ENCODE measurements around the gene DMPK.
"Not testable (repeated sequence)": the region's sequence is repeated elsewhere in the genome, so short reads cannot be mapped to it uniquely, and the experiment has no call there.

Gene DMPK

GRCh38 chr19:45814851-45815480, 32.7 kb upstream of the DMPK start, which contains the start of gene RSPH6A:
RSPH6A (minus strand) TSS chr19:45815308; CDS start chr19:45815176, 132 bp downstream.
- DNase-seq, result no peak

DNA sequence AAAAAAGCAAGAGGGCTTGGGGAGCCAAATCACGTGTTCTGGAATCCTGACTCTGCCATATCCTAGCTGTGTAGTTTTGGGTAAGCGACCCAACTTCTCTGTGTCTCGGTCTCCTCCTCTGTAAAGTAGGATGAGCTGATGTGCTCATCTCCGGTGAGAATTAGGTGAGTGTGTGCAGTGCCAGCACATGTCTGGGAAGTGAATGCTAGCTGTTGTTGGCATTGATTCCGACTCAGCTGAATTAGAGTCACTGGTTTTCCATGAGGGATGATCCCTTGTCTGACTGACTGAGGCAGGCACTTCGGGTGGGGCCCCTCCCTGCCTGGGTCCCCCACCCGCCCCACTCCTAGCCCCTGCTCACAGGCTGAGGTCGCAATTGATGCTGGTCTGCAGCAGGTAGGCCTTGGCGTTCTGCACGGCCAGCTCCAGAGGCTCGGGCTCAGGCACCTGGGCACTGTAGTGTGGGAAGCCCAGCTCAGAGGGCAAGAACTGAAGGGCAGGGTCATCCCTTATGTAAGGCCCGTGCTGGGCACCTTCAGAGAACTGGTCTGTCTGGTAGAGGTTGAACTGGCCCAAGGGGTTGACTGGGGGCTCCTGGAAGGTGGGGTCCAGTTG, 32.0 kb upstream of the DMPK start:
- DNase-seq, result no peak

GRCh38 chr19:45812297-45812696, 30.0 kb upstream of the DMPK start:
- no peak for DNase-seq

GRCh38 chr19:45809643-45810159, 27.4 kb upstream of the DMPK start:
- DNase-seq, result no peak

DNA sequence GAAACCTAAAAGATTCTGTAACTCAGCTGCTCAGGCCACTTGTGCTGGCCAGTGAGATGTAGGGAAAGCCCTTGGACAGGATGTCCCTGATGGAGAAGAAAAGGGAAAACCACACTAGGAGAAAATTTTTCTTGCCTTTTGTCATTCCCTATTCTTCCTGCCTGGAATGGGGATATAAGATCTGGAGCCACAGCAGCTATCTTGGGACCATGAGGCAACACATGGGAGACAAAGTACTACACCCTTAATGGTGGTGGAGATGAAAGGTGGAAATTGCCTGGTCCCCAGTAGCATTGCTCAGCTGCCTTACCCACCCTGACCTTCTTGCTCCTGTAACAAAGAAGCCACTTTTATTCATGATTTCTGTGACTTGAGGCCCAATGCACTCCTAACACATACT, 23.4 kb upstream of the DMPK start:
- no peak for DNase-seq

DNA sequence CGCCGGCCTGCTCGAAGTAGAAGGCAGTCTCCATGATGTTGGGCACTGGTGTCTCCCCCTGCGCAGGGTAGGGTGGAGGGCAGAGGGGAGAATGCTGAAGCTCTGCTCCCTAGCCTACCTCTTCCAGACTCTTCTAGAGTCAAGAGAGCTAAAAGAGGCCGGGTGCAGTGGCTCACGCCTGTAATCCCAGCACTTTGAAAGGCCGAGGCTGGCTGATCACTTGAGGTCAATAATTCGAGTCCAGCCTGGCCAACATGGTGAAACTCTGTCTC, 22.6 kb upstream of the DMPK start:
- no peak for DNase-seq

DNA sequence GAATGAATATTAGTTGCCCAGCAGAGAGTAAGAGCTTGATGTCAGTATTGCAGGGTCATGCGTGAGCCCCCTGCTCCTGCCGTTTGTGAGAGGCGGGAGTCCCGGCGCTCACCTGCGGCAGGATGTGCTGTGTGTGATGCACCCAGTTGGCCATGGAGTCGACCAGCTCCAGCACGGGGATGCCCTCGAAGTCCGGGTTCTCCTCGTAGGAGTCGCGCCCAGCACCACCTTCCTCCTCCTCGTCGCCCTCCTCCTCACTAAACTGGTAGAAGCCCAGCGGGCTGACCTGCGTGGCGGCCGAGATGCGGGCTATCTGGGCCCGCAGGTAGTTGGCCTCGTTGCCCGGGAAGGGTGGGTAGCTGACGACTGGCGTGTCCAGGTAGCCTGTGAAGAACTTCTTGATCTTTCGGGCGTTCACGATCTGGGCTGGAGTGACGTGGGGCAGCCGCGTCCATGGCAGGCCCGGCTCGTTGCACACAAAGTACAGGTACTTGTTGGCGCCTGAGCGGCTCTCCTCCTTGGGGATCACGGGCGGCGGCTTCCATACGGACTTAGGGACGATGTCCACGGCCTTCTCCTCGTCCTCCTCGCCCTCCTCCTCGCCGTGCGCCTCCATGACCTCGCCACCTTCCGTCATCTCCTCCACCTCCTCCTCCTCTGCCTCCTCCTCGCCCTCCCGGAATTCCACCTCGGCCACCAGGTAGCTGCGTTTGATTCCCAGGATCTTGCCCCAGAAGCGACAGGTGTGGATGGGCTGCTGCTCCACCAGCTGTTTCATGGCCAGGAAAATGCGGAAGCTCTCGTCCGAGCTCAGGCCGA, 22.1 kb upstream of the DMPK start:
- no peak for DNase-seq

DNA sequence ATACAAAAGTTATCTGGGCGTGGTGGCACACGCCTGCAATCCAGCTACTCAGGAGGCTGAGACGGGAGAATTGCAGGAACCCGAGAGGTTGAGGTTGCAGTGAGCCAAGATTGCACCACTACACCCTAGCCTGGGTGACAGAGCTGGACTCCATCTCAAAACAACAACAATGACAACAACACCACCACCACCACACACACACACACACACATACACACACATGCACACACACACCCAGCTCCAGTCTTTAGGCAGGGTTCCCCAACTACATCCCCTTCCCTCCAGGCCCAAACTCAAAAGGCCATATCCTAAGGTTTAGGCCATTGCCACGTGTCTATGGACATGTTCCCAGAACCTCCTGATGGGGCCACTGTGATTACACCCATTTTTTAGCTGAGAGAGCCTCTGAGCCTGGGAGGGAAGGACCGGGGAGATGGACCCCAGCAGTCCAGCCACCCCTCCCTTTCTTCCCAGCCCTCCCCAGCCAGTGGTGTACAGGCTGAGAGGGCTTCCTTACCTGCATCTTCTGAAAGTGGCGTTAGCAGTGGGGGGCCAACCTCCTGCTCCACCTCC, 19.4 kb upstream of the DMPK start:
- DNase-seq, result no peak

DNA sequence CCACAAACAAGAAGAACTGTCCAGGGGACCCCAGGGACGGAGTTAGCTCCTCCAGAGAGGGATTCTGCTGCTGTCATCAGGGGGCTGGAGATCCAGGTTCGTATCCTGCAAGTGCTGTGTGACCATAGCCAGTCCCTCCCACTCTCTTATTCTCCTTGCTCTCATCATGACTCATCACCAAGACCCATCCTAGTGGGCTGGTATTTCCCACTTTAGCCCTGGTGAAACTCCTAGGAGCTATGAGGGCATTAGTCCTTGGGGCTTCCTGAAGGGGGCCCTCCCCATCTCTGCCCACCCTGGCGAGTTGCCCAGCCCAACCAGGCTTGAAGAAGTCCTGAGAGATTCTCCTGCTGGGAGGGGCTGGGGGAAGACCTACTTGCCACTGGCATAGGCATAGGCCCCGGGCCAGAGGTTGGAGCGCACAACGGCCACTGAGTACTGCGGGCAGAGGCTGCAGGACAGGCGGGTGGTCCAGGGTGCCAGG, 17.8 kb upstream of the DMPK start:
- DNase-seq, result no peak

GRCh38 chr19:45799541-45799940, 17.3 kb upstream of the DMPK start:
- not testable (repeated sequence) for DNase-seq

DNA sequence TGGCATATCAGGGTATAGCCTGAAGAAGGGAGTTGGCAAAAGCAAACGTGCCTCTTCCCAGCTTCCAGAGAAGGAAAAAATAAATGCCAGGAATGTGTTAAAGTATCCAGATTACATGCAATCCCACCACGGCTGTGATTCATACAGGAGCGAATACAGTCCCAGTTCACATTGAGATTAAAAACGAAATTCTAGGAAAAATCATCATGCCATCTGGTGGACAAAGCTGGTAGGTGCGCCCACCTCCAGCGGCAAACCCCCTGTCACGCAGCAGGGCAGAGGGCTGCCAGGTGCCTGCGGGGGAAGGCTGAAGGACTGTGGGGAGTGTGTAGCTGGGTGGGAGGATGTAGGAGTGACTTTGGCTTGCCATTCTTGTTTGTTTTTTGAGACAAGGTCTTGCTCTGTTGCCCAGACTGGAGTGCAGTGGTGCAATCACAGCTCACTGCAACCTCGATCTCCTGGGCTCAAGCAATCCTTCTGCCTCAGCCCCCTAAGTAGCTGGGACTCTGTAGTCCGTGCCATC, 16.8 kb upstream of the DMPK start:
- DNase-seq, result peak; percentile 76

- DNase-seq, result no peak
Measured at GRCh38 chr19:45794627-45795026, 12.3 kb upstream of the DMPK start.

DNA sequence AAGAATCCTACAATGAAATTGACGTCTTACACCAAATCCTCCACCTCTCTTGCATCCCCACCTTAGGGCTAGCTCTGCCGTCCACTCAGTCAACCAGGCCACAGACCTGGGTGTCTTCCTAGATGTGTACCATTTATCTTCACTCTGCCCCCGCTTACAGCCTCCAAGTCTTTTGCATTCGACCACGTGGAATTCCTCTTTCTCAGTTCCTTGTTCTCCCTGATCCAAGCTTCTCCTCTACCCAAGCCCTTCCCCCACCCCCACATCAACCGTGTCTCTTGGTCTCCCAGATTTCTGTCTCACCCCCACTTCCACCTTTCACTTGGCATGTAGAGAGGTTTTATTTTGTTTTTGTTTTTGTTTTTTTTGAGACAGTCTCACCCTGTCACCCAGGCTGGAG, 11.6 kb upstream of the DMPK start:
- no peak for DNase-seq

DNA sequence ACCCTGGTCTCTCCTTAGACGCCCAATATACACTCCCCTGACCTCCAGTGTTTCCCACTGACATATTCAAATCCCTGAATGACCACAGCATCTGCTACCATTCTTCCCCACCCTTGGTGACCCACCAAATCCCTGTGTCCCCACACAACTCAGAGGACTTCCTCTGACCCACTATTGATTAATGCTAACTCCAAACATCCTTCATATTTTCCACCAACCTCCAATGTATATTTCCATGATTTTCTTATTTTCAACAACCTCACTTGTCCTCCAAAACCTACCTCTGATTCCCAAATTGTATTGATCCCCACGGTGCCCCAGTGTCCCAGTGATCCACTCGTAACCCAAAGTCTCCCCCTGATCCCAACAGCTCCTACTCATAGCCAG, 10.9 kb upstream of the DMPK start:
- DNase-seq, result no peak

- peak; percentile 100 for DNase-seq
Measured at GRCh38 chr19:45792470-45793177, 10.3 kb upstream of the DMPK start, which contains the start of gene DMWD. DMWD (minus strand) TSS chr19:45792845; CDS start chr19:45792756, 89 bp downstream.

DNA sequence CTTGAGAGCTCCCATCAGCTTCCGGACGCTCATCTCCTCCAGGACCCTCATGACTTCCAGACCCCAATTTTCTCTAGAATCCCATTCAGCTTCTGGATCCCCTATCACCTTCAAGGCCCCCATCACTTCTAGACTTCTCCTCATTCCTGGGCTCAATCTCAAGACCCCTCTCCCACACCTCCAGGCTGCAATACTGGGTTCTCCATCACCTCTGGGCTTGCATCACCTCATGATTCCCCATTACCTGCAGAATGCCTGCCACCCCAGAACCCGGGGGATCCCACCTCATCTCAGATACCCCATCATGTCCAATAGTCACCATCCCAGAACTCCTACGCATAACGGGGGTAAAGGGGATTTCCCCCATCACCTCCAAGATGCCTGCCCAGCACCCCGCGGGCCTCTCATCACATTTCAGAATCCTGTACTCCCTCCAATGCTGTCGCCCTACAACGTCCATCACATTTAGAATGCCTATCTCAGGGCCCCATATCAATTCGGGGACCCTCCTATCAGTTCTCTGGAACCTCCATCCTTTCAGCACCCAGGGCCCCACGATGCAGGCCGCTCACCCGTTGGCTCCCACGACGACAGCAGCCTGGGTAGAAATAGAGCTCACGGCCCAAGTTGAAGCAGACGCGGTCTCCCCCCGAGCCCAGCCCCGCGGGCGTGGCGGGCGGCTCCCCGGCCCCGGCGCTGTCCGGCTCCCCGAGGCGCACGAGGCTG, 9.6 kb upstream of the DMPK start:
- no peak for DNase-seq

- DNase-seq, result no peak
Measured at GRCh38 chr19:45790942-45791341, 8.7 kb upstream of the DMPK start.

DNA sequence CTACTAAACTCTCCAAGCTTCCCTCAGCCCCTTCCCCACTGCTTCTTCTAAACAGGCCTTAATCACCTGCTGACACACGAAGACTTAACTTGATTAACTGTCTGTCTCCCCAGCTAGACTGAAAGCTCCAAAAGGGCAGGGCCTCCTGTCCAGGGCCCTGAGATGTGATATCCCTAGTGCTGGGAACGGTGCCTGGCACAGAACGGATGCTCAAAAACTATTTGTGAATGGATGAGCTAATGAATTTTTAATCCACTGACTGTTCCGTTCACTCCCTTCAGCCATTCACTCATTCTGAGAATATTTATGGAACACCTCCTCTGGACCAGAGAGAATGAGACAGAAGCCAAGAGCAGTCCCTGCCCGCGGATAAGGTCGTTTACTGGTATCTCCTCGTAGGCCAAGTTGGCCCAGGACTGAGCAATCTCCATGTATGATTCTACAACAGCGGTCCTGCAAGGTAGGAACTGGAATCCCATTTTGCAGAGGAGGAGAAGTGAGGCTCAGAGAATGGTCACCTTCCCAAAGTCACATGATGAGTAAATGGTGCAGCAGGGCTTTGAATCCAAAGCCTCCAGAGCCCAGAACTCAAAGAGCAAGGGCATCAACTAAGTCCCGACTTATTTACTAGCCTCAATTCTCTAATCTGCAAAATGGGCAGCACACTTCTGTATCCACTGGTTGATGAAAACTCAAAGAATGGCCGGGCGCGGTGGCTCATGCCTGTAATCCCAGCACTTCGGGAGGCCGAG, 6.9 kb upstream of the DMPK start:
- no peak for DNase-seq

DNA sequence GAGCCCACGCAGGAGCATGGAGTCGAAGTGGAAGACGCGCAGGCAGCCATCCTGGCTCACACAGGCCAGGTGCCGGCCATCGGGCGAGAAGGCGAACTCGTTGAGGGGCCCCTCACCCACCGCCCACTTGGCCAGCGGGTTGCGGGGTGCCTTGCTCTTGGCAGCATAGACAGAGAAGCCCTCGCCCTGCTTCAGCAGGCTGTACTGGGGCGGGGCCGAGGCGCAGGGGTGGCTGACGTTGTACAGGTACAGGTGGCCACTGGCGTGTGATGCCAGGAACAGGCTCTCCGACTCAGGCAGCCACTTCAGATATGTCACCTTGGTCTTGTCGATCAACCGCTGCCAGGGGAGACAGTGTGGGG, 4.2 kb upstream of the DMPK start:
- no peak for DNase-seq

DNA sequence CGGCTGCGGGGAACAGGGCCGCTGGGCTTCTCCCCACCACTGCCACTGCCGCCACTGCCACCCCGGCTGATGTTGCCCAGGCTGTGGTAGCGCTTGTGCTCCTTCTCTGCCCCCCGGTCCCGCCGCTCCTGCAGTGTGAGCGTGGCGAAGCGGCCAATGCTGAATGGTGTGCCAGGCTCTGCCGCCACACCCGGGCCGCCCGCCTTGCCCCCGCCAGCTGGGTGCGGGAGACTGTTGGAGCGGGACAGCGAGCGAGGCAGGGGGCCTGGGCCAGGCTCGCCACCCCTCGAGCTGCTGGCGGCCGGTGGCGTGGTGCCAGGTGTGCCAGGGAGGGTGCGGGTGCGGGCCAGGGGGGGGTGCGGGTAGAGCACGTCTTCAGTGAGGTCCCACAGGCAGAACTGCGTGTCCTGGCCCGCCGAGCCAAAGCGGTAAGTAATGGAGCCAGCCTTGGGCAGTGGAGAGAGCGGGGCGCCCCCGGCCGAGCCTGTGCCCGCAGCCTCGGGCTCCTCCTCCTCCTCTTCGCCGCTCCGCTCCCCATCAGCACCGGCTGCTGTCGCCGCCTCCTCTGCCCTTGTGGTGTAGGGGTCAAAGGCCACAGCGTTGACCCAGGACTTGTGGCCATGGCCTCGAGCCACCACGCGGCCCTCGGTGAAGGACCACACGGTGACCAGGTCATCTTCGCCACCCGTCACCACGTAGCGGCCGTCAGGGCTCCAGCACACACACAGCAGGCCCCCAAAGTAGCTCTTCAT, 3.7 kb upstream of the DMPK start:
- DNase-seq, result no peak
